SK-N-MC (cell line): ENCODE data around the gene HACD1.

ENCODE experiments used
- EZH2 ChIP-seq: fragments of 200-600 bp; sonication (generic); IDR thresholded peaks from one replicate; pipeline ENCODE4 v1.6.1; 2017; ENCODE audit warnings: antibody characterized with exemption
- FOXP2 ChIP-seq: optimal IDR thresholded peaks from 2 replicates; pipeline ENCODE3; 2011; ENCODE audit warnings: mild to moderate bottlenecking, moderate library complexity; ENCODE audit not compliant: insufficient read depth; ENCODE audit errors: extremely low read length, control extremely low read depth
- POLR2AphosphoS5 ChIP-seq: IDR thresholded peaks from 2 replicates; pipeline ENCODE4 v1.6.1; 2012; ENCODE audit warnings: mild to moderate bottlenecking, low read depth, low read length, borderline replicate concordance

DNA sequence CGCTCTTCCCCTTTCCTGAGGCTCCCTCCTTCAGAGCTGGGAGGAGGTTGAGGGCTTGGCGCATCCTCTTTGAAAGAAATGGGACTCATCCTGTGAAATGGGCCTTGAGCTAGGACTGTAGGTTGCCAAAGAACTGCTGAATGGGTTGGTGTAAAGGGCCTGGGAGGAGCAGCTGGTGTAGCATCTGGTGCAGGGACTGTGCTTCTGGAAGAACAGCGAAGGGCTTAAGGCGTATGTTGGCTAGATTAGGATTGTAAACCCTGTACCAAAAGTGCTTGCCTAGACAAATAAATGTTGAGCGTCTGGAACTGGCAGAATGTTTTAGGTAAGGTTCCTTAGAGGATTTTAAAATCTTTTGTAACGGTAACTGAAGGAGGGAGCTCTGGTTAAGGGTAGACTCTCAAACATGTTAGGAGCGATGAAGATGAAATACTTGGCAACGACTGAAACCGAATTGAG, 27.3 kb upstream of the HACD1 start:
- TF ChIP-seq POLR2AphosphoS5: no peak
- no peak for TF ChIP-seq EZH2
- TF ChIP-seq FOXP2: no peak
